HG02884 (cell line): ENCODE data around the gene APOBEC3H.
"Not testable (repeated sequence)": the region's sequence is repeated elsewhere in the genome, so short reads cannot be mapped to it uniquely, and the experiment has no call there.

ENCODE experiments used
- ATAC-seq: cut with Tn5 transposase; IDR thresholded peaks from one replicate; pipeline ENCODE4 v1.9.1; 2021; ENCODE audit warnings: mild to moderate bottlenecking, moderate library complexity; ENCODE audit not compliant: unreplicated experiment

The APOBEC3H gene

GRCh38 chr22:39097098-39098020 is at the start of gene APOBEC3H:
APOBEC3H (plus strand) TSS chr22:39097244; CDS start chr22:39100279, 3,035 bp downstream.
- no peak for ATAC-seq

- ATAC-seq: not testable (repeated sequence)
These were observed 47.6 kb upstream of the APOBEC3H start for GRCh38 chr22:39049486-39049885.

GRCh38 chr22:39051844-39052495 is 45.1 kb upstream of the APOBEC3H start:
- ATAC-seq: not testable (repeated sequence)

GRCh38 chr22:39055658-39056057 is 41.4 kb upstream of the APOBEC3H start:
- no peak for ATAC-seq

- not testable (repeated sequence) for ATAC-seq
These were observed 35.8 kb upstream of the APOBEC3H start for GRCh38 chr22:39061290-39061689.

- not testable (repeated sequence) for ATAC-seq
These were observed 35.1 kb upstream of the APOBEC3H start for GRCh38 chr22:39061951-39062350.

GRCh38 chr22:39063904-39064303 is 33.1 kb upstream of the APOBEC3H start:
- not testable (repeated sequence) for ATAC-seq

- not testable (repeated sequence) for ATAC-seq
These were observed 30.4 kb upstream of the APOBEC3H start for GRCh38 chr22:39066442-39067276.

- ATAC-seq: no peak
These were observed 28.8 kb upstream of the APOBEC3H start for GRCh38 chr22:39068033-39068785.

GRCh38 chr22:39070186-39070585 is 26.9 kb upstream of the APOBEC3H start:
- ATAC-seq: no peak

- not testable (repeated sequence) for ATAC-seq
These were observed 24.5 kb upstream of the APOBEC3H start for GRCh38 chr22:39072581-39072981.

GRCh38 chr22:39073981-39074380 is 23.1 kb upstream of the APOBEC3H start:
- ATAC-seq: no peak

GRCh38 chr22:39076155-39077025 is 20.7 kb upstream of the APOBEC3H start:
- ATAC-seq: not testable (repeated sequence)

- ATAC-seq: not testable (repeated sequence)
These were observed 19.8 kb upstream of the APOBEC3H start, which contains the start of gene APOBEC3G for GRCh38 chr22:39077026-39077840. APOBEC3G (plus strand) TSS chr22:39077275; CDS start chr22:39077362, 87 bp downstream.

GRCh38 chr22:39077912-39078311 is 19.1 kb upstream of the APOBEC3H start:
- not testable (repeated sequence) for ATAC-seq

- no peak for ATAC-seq
These were observed 18.7 kb upstream of the APOBEC3H start for GRCh38 chr22:39078329-39078728.

- not testable (repeated sequence) for ATAC-seq
These were observed 17.9 kb upstream of the APOBEC3H start for GRCh38 chr22:39079054-39079637.
